Nephron (organoid): ENCODE results near the gene ACVR2A.

Experiments
- H3K27ac Mint-ChIP-seq, 3 experiments: 2 replicates each; pipeline ENCODE4 v1.8.0; 2020; ENCODE audit warnings: mixed read lengths in 3 of 3, mild to moderate bottlenecking in 2 of 3, moderate library complexity in 1 of 3
- H3K27me3 Mint-ChIP-seq: 2 replicates; pipeline ENCODE4 v1.8.0; 2021; ENCODE audit warnings: low read depth, mild to moderate bottlenecking, moderate library complexity, mixed read lengths
- H3K36me3 Mint-ChIP-seq: 2 replicates; pipeline ENCODE4 v1.8.0; 2020; ENCODE audit warnings: low read depth, mixed read lengths
- H3K4me1 Mint-ChIP-seq: 2 replicates; pipeline ENCODE4 v1.8.0; 2020; ENCODE audit warnings: mixed read lengths
- H3K4me3 Mint-ChIP-seq, 3 experiments: 2 replicates each; pipeline ENCODE4 v1.8.0; 2020; ENCODE audit warnings: mild to moderate bottlenecking in 3 of 3, mixed read lengths in 3 of 3, moderate library complexity in 2 of 3
- H3K9me3 Mint-ChIP-seq: 2 replicates; pipeline ENCODE4 v1.8.0; 2020; ENCODE audit warnings: mixed read lengths
- TF ChIP-seq, protein P1 (sequence below), 3 experiments: fragments of 200-600 bp; sonication (generic); IDR thresholded peaks; one replicate each; pipeline ENCODE4 v1.5.0; 2021; ENCODE audit warnings: antibody characterized with exemption in 3 of 3; ENCODE audit not compliant: unreplicated experiment in 3 of 3

Gene ACVR2A

DNA sequence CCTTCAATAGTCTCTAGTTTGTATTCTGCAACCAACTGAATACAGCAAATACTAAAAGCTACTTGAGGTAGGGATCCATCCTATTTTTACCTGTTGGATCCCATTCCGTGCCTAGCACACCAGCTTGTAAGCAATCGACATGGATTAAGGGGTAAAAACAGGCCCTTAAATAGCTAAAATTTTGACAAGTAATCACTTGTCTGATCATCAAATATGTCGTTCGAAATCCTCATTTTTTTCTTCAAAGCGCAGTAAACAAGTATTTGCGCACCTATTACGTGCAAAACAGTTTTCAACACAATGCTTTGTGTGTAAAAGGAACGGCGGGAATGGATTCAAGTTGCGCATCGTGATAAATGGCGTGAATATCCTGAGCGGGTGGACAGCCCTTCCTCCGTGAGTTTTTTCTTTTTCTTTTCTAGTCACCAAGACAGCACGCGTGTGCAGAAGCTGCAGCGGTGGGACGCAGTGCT, 1.4 kb upstream of the ACVR2A start:
- Mint-ChIP-seq H3K9me3 (no peaks in the 10 kb centered on the region), H3K4me1 (peaks cover 22% of the 10 kb centered on the region), H3K4me3 (peak overlapping the region; percentile 94 to 97 (median 95)), H3K27me3 (no peaks in the 10 kb centered on the region), H3K27ac (peak overlapping the region; percentile 89 to 99 (median 99)), H3K36me3 (peaks cover 4% of the 10 kb centered on the region)
- TF ChIP-seq, protein P1, sequence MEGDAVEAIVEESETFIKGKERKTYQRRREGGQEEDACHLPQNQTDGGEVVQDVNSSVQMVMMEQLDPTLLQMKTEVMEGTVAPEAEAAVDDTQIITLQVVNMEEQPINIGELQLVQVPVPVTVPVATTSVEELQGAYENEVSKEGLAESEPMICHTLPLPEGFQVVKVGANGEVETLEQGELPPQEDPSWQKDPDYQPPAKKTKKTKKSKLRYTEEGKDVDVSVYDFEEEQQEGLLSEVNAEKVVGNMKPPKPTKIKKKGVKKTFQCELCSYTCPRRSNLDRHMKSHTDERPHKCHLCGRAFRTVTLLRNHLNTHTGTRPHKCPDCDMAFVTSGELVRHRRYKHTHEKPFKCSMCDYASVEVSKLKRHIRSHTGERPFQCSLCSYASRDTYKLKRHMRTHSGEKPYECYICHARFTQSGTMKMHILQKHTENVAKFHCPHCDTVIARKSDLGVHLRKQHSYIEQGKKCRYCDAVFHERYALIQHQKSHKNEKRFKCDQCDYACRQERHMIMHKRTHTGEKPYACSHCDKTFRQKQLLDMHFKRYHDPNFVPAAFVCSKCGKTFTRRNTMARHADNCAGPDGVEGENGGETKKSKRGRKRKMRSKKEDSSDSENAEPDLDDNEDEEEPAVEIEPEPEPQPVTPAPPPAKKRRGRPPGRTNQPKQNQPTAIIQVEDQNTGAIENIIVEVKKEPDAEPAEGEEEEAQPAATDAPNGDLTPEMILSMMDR (IDR thresholded peaks at IDR 0.05; ENCODE audit: unreplicated experiment in 3 of 3) = no peak

DNA sequence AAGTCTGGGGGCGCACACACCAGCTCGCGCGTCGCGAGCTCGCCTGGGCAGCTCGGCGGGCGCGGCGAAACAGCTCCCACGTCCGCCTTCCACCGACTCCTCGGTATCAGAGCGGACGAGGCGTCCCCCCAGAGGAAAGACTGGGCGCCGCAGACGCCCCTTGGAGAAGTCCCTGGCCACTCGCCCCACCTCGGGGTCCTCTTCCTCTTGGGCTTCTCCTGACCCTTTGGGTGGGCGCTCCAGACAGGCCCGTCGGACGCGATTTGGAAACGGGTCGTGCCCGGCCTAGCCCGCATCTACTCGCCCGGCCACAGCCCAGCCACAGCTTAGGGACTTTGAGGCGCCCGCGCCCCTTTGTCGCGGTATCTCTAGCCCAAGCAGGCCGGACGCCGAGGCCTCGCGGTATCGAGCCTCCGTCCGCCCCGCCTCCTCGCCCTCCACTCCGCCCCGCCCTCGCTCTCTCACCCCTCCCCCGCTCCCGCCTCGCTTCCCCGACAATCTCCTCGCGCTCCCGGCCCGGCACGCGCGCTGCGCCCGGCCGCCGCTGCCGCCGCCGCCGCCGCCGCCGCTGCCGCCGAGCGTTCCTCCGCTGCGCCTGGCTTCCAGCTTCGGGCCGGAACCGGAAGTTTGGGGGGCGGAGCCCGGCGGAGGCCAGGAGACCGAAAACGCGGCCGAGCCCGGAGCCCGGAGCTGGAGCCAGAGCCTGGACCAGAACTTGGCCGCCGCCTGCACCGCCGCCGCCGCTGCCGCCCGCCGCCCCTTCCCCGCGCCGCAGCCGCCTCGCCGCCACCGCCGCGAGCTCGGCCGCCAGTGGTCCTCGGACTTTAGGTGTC, 749 bp upstream of the ACVR2A start:
- no peaks in the 10 kb centered on the region for H3K9me3 Mint-ChIP-seq
- no peaks in the 10 kb centered on the region for H3K27me3 Mint-ChIP-seq
- H3K4me3 Mint-ChIP-seq = peak overlapping the region; percentile 95 to 100 (median 97)
- peaks cover 4% of the 10 kb centered on the region for H3K36me3 Mint-ChIP-seq
- H3K4me1 Mint-ChIP-seq = peaks cover 23% of the 10 kb centered on the region
- H3K27ac Mint-ChIP-seq = peak overlapping the region; percentile 89 to 99 (median 99)
- TF ChIP-seq, protein P1 (IDR thresholded peaks at IDR 0.05; ENCODE audit: unreplicated experiment in 3 of 3) = peak in 2 of 3 experiments; percentile 38 to 52

DNA sequence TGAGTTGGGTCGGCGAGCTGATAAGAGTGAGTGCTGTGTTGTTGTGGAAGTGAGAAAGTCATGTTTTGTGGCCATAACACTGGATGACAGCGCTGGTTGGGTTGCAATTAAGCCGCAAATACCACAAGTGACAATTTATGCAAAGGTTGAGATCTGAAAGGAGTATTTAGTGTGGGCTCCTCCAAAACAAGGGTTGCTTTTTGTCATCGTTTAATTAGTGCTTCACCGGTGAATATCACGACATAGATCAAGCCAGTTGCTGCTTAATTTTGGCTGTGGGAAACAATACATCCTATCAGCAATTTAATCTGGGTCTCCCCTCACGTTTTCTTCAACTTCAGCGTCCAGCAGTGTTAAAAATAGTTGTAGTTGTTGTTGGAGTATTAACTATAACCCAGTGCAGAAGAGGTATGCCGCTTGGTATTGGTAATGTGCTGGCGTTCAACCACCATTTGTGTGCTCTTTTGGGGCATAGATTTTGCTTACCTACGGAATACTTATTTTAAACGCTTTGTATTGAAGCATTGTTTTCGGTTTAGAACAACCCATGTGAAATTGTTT, 662 bp downstream of the ACVR2A start:
- H3K4me1 Mint-ChIP-seq = peaks cover 32% of the 10 kb centered on the region
- peaks cover 4% of the 10 kb centered on the region for H3K36me3 Mint-ChIP-seq
- TF ChIP-seq, protein P1 (IDR thresholded peaks at IDR 0.05; ENCODE audit: unreplicated experiment in 3 of 3) = no peak
- no peaks in the 10 kb centered on the region for H3K27me3 Mint-ChIP-seq
- peak overlapping the region; percentile 95 to 100 (median 97) for H3K4me3 Mint-ChIP-seq
- no peaks in the 10 kb centered on the region for H3K9me3 Mint-ChIP-seq
- peak overlapping the region; percentile 89 to 99 (median 96) for H3K27ac Mint-ChIP-seq

DNA sequence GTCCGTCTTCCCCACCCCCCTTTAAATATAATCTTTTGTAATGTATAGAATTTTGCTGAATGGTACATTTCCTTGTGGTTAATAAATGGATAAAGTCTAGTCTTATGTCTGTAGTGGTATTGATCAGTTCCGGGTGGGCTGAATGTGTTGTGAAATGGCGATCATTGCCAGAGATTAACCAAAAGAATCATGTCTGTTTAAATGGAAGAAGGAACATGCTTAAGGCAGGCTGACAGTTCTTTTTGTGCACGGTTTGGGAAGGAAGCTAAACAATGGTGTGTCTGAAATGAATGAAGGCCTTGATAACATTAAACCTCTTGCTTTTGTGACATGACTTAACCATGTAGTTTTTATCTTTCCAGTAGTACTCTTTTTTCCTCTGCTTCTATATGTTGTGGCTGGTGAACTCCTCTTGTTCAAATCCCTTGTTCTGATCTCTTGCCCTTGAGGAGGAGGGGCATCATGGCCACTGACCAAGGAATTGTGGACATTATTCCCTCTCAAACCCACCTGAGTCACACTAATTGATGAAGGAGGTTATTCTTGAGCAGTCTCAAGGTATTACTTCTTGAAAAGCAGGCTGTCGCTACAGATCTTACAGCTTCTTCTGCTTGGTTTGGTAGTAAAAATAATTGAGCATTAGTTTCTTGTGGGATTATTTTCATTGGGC, 1.7 kb downstream of the ACVR2A start:
- Mint-ChIP-seq H3K4me3 (peak overlapping the region; percentile 95 to 100 (median 97)), H3K36me3 (peaks cover 4% of the 10 kb centered on the region), H3K4me1 (peaks cover 42% of the 10 kb centered on the region), H3K27ac (peak overlapping the region; percentile 87 to 99 (median 89)), H3K27me3 (no peaks in the 10 kb centered on the region), H3K9me3 (no peaks in the 10 kb centered on the region)
- TF ChIP-seq, protein P1 (IDR thresholded peaks at IDR 0.05; ENCODE audit: unreplicated experiment in 3 of 3) = no peak

DNA sequence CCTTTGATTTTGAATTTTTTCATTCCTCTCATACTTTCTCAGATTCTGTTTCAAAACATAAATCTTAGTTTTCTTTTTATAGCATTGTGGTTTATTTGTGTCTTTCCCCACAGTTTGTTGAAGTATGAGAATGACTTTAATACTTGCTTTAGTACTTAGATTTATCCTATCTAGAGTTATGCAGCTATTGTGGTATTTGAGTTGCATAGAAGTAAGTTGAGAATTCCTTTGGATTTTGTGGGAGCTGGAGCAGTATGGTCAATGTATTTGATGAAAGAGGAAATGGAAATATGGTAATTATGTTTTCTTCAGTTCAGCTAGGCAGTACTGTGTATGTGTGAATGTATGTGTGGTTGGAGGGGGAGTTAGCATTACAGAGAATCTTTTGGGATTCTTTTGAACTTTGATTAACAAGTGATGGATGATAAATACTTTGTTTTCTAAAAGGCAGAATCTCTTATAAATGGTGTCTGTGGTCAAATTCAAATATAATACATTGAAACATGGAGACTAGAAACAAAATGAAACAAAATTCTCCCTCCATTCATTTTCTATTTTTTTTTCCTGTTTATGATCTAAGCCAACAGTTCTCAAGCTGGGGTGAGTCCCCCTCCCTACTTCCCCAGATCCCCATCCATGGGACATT, 3.0 kb downstream of the ACVR2A start:
- peak overlapping the region; percentile 95 to 100 (median 97) for H3K4me3 Mint-ChIP-seq
- no peaks in the 10 kb centered on the region for H3K27me3 Mint-ChIP-seq
- peaks cover 4% of the 10 kb centered on the region for H3K36me3 Mint-ChIP-seq
- TF ChIP-seq, protein P1 (IDR thresholded peaks at IDR 0.05; ENCODE audit: unreplicated experiment in 3 of 3) = no peak
- peak overlapping the region; percentile 5 to 56 (median 35) for H3K27ac Mint-ChIP-seq
- H3K9me3 Mint-ChIP-seq = no peaks in the 10 kb centered on the region
- peaks cover 46% of the 10 kb centered on the region for H3K4me1 Mint-ChIP-seq
